Measurements from ENCODE around the gene L1CAM. TPM values are rescaled to one million over a fixed set of nuclear protein-coding genes. Genes with fewer than 3 reads are reported as not detected.

The L1CAM gene
- total RNA-seq, 2 experiments from 2014 or later = 0.47 to 0.57 TPM

DNA sequence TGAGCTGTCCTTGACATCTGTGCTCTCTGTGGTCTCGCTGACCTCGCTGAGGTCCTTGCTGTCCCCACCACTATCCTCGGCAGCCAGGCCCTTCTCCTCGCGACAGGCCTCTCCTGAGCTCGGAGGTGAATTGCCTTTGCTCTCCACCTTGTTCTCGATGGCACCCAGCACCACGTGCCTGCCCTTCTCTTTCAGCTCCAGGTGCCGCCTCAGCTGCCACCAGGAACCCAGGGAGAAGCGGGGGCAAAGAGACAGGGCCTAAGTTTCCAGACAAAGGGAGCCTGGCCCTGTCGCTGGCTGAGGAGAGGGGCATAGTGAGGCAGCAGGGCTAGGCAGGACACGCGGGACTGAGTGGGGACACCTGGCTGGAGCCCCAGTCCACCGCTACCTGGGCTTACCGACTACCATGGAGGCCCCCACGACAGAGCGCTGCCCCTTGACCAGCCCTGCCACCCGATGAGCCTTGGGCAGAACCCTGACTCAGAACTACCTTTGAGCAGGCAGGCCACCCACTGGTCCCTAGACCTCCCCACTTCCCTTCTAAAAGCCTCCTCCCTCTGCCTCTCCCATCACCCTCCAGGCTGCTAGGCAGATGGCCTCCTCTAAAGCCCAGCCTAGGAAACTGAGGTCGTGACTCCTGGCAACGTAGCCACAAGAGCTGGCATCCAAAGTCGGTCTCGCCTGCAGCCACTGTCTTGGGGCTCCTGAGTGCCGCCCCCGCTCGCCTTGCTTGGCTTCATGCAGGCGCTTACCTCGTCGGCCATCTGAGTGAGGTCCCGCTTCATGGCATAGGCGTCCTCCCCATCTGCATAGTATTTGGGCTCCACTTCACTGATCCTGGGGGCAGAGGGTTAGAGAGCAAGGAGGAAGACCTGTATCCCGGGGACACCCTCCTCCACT lies 44.3 kb upstream of the L1CAM start:
- ChIA-PET POLR2A (interaction anchor here (0.9 kb wide), 1 partner anchor 37 kb away, joined by 3 read pairs; no protein-coding TSS in a partner anchor), CTCF (interaction anchor here (0.9 kb wide), 1 partner anchor 8 kb away, joined by 8 read pairs; no protein-coding TSS in a partner anchor)
- ATAC-seq (no peak), DNase-seq (no peak)
- Mint-ChIP-seq H3K27ac (peak overlapping the region; percentile 19), H3K27me3 (no peaks in the 10 kb centered on the region), H3K4me1 (peaks cover 21% of the 10 kb centered on the region), H3K9me3 (ENCODE audit: low read depth) (no peaks in the 10 kb centered on the region), H3K36me3 (ENCODE audit: low read depth) (peaks cover 9% of the 10 kb centered on the region), H3K4me3 (no peak overlapping the region)
- intact Hi-C loops (cut with DNase I, micrococcal nuclease) = no loop called here

DNA sequence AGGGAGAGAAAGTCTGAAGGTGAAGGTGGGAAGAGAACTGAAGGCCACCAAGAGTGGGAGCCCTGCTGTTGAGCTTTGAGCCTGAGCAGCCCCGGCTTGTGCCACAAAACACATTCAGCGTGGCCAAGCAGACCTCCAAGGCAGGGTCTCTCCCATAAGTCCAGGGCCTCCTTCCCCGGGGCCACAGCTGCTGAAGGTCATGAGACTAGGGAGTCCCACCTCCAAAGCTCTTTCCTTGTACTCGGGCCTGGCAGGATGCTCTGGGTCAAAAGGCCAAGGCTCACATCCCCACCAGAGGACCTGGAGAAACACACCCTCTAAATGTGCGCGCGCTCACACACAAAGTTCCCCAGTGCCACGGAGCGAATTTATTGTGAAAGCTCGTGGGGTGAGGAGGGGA lies 43.6 kb upstream of the L1CAM start:
- H3K36me3 Mint-ChIP-seq (ENCODE audit: low read depth) = peaks cover 11% of the 10 kb centered on the region
- no peak for DNase-seq
- no peaks in the 10 kb centered on the region for H3K27me3 Mint-ChIP-seq
- ATAC-seq = no peak
- peak overlapping the region; percentile 81 for H3K27ac Mint-ChIP-seq
- peak overlapping the region; percentile 80 for H3K4me3 Mint-ChIP-seq
- ChIA-PET POLR2A (interaction anchor here (0.9 kb wide), 1 partner anchor 37 kb away, joined by 3 read pairs; no protein-coding TSS in a partner anchor), CTCF (interaction anchor here (0.9 to 1.5 kb wide), 2 partner anchors 9 to 165 kb away, joined by 5 to 8 read pairs; partner anchors contain the start of gene PLXNB3)
- H3K9me3 Mint-ChIP-seq (ENCODE audit: low read depth) = no peaks in the 10 kb centered on the region
- intact Hi-C loops (cut with DNase I, micrococcal nuclease) = loop anchor here (2.0 to 10.0 kb wide), 5 partner anchors 88 to 833 kb away; partner anchors contain the start of genes DKC1 (in 1 of the 2), EMD (in 1 of the 2), FLNA (in 1 of the 2) and IDH3G (in 1 of the 2)
- H3K4me1 Mint-ChIP-seq = peaks cover 21% of the 10 kb centered on the region

DNA sequence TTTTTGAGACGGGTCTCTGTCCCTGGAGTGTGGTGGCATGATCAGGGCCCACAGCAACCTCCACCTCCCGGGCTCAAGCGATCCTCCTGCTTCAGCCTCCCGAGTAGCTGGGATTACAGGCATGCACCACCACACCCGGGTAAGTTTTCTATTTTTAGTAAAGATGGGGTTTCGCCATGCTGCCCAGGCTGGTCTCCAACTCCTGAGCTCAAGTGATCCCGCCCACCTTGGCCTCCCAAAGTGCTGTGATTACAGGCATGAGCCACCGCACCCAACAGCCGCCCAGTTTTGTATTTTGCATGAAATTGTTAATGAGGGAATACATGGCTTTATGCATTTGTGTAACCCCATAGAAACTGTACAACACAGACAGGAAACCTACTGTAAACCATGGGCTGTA lies 42.9 kb upstream of the L1CAM start:
- Mint-ChIP-seq H3K27me3 (no peaks in the 10 kb centered on the region), H3K36me3 (ENCODE audit: low read depth) (peaks cover 16% of the 10 kb centered on the region), H3K27ac (peak overlapping the region; percentile 81), H3K4me1 (peaks cover 25% of the 10 kb centered on the region), H3K9me3 (ENCODE audit: low read depth) (no peaks in the 10 kb centered on the region), H3K4me3 (peak overlapping the region; percentile 80)
- ChIA-PET CTCF (interaction anchor here (0.5 to 1.6 kb wide), 7 partner anchors 11 to 588 kb away, joined by 3 to 12 read pairs (median 3); partner anchors contain the start of genes PLXNB3, RENBP and SSR4), POLR2A (interaction anchor here (1.0 kb wide), 1 partner anchor 38 kb away, joined by 3 read pairs; no protein-coding TSS in a partner anchor)
- no peak for DNase-seq
- no peak for ATAC-seq
- intact Hi-C loops (cut with DNase I, micrococcal nuclease) = loop anchor here (1.0 to 10.0 kb wide), 13 partner anchors 18 to 834 kb away; partner anchors contain the start of genes IDH3G (in 2 of the 2), SSR4 (in 2 of the 2), ABCD1 (in 1 of the 2) and BCAP31 (in 1 of the 2)

DNA sequence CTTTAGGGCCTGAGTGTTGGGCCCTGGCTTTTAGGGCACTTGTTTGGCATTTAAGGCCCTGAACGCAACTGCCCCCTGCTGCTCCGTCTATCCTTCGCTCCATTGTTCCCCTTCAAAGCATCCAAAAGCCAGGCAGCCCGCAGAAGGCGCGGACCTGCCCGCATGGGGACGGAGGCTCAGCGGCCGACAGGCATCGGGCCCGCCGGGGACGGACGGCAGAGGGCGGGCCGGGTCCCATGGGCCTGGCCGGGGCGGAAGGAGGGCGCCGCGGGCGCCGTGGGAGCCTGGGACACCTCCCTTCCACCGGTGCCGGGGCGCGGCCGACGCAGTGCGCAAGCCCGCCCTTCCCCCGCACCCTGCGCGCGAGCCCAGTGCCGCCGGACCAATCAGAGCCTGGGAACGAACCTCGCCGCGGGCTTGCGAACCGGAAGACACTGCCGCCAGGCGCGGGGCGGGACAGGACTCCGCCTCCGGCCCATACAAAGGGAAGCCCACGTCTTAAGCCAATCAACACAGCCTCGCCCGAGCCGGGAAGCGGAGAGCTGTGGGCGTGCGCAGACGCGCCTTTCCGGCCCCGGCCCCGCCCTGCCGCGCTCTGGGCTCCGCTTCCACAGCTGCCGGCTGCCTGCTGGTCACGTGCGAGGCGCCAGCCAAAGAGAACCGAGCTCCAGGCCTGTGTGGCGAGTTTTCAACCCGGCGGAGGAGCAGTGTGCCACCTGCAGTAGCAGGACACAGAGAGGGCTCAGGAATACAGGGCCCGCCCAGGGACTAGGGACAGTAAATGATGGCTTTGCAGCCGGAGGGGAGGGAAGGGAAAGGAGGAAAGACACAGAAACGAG lies 42.2 kb upstream of the L1CAM start:
- Mint-ChIP-seq H3K27me3 (no peaks in the 10 kb centered on the region), H3K9me3 (ENCODE audit: low read depth) (no peaks in the 10 kb centered on the region), H3K27ac (peak overlapping the region; percentile 97), H3K36me3 (ENCODE audit: low read depth) (peaks cover 20% of the 10 kb centered on the region), H3K4me1 (peaks cover 29% of the 10 kb centered on the region), H3K4me3 (peak overlapping the region; percentile 91)
- ChIA-PET POLR2A (interaction anchor here (0.6 to 1.0 kb wide), 2 partner anchors 27 to 39 kb away, joined by 3 read pairs; no protein-coding TSS in a partner anchor), CTCF (interaction anchor here (0.5 to 1.6 kb wide), 9 partner anchors 12 to 587 kb away, joined by 3 to 12 read pairs (median 3); partner anchors contain the start of genes PLXNB3, RENBP and SSR4)
- DNase-seq (peak; percentile 95), ATAC-seq (peak; percentile 76)
- intact Hi-C loops (cut with DNase I, micrococcal nuclease) = loop anchor here (1.0 to 10.0 kb wide), 13 partner anchors 19 to 835 kb away; partner anchors contain the start of genes IDH3G (in 2 of the 2), SSR4 (in 2 of the 2), ABCD1 (in 1 of the 2) and BCAP31 (in 1 of the 2)

DNA sequence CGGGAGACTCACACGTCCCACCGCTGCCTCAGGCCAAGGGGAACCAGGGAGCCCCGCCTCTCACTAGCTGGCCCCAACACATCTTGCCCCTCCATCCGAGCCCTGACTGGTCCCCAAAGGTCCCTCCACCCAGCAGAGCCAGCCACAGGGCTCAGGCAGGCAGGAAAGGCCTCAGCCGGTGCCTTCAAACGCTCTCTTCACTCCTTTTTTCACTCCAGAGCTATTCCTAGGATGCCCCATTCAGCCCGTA lies 41.6 kb upstream of the L1CAM start:
- Mint-ChIP-seq H3K4me3 (peak overlapping the region; percentile 91), H3K9me3 (ENCODE audit: low read depth) (no peaks in the 10 kb centered on the region), H3K36me3 (ENCODE audit: low read depth) (peaks cover 20% of the 10 kb centered on the region), H3K4me1 (peaks cover 31% of the 10 kb centered on the region), H3K27ac (peak overlapping the region; percentile 97), H3K27me3 (no peaks in the 10 kb centered on the region)
- ATAC-seq = no peak
- CTCF ChIA-PET = interaction anchor here (0.6 to 1.5 kb wide), 2 partner anchors 41 to 587 kb away, joined by 3 to 6 read pairs; no protein-coding TSS in a partner anchor
- intact Hi-C loops (cut with DNase I, micrococcal nuclease) = loop anchor here (5.0 to 10.0 kb wide), 3 partner anchors 90 to 447 kb away; partner anchors contain the start of genes EMD (in 1 of the 2), FLNA (in 1 of the 2), IDH3G (in 1 of the 2) and IRAK1 (in 1 of the 2)
- no peak for DNase-seq
- POLR2A ChIA-PET = no interaction called here

DNA sequence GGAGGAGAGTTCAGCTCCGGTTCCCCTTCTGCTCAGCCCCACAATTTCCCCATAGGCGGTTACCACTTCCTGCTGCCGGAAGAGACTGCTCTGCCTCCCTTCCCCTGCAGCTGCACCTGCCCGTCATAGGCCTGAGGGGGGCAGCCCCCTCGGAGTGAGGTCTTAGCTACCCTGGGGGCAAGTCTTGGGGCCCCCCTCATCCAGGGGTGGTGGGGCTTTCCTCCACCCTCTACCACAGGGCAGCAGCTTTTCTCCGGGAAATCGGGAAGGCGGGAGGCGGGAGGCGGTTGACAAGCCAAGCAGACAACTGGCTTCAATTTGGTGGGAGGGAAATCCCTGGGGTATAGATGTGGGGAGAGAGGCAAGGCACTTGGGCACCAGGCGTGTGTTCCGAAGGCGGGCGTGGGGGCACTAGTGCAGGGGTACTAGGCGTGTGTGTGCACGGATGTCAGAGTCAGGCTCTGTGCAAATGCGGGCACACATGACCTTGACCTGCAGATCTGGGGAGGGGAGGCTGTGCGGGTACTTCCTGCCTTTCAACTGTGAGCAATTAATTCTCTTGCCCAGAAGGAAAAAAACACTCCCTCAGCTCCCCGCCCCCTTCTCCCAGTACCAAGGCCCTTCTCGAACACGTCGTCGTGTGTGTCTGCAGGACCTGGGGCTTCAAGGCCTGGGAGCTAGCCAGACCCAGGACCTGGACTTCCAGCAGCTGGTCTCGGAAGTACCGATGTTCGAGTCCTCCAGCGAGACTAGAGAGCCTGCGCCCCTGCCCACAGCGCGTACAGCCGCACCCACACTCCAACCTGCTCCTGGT lies 41.1 kb upstream of the L1CAM start:
- peaks cover 22% of the 10 kb centered on the region for H3K36me3 Mint-ChIP-seq (ENCODE audit: low read depth)
- peak; percentile 43 for ATAC-seq
- ChIA-PET CTCF (interaction anchor here (0.6 to 1.5 kb wide), 5 partner anchors 20 to 587 kb away, joined by 3 to 6 read pairs (median 3); no protein-coding TSS in a partner anchor), POLR2A (interaction anchor here (0.6 to 0.9 kb wide), 2 partner anchors 8 to 20 kb away, joined by 3 to 5 read pairs; partner anchors contain the start of gene NAA10)
- intact Hi-C loops (cut with DNase I, micrococcal nuclease) = loop anchor here (1.0 to 10.0 kb wide), 4 partner anchors 90 to 448 kb away; partner anchors contain the start of genes EMD (in 1 of the 2), FLNA (in 1 of the 2), IDH3G (in 1 of the 2) and IRAK1 (in 1 of the 2)
- peak overlapping the region; percentile 97 for H3K27ac Mint-ChIP-seq
- no peaks in the 10 kb centered on the region for H3K9me3 Mint-ChIP-seq (ENCODE audit: low read depth)
- no peaks in the 10 kb centered on the region for H3K27me3 Mint-ChIP-seq
- H3K4me1 Mint-ChIP-seq = peaks cover 35% of the 10 kb centered on the region
- DNase-seq = peak; percentile 84
- peak overlapping the region; percentile 91 for H3K4me3 Mint-ChIP-seq

DNA sequence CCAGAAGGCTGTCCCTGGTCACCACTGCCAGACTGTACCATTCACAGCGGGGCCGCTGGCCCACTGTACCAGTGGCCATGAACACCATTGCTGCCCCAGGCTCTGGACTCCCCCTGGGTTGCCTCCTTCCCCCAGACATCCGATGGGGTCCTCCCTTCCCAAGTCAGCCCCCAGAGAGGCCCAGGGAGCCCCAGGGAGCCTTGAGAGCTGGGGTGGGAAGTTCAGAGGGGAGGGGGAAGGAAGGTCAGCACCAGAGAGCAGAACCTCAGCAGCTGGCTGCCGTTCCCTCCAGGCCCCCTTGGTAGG lies 40.5 kb upstream of the L1CAM start:
- ChIA-PET CTCF (interaction anchor here (0.7 to 1.5 kb wide), 5 partner anchors 21 to 158 kb away, joined by 3 to 6 read pairs (median 3); no protein-coding TSS in a partner anchor), POLR2A (interaction anchor here (0.6 to 1.9 kb wide), 5 partner anchors 8 to 132 kb away, joined by 3 to 12 read pairs (median 8); partner anchors contain the start of genes HCFC1, IDH3G, NAA10 and SSR4)
- H3K27me3 Mint-ChIP-seq = no peaks in the 10 kb centered on the region
- peak; percentile 54 for DNase-seq
- peaks cover 22% of the 10 kb centered on the region for H3K36me3 Mint-ChIP-seq (ENCODE audit: low read depth)
- intact Hi-C loops (cut with DNase I, micrococcal nuclease) = loop anchor here (1.0 to 10.0 kb wide), 4 partner anchors 91 to 448 kb away; partner anchors contain the start of genes EMD (in 1 of the 2), FLNA (in 1 of the 2), IDH3G (in 1 of the 2) and IRAK1 (in 1 of the 2)
- H3K4me3 Mint-ChIP-seq = peak overlapping the region; percentile 91
- peak; percentile 1 for ATAC-seq
- peaks cover 34% of the 10 kb centered on the region for H3K4me1 Mint-ChIP-seq
- H3K27ac Mint-ChIP-seq = peak overlapping the region; percentile 97
- no peaks in the 10 kb centered on the region for H3K9me3 Mint-ChIP-seq (ENCODE audit: low read depth)

DNA sequence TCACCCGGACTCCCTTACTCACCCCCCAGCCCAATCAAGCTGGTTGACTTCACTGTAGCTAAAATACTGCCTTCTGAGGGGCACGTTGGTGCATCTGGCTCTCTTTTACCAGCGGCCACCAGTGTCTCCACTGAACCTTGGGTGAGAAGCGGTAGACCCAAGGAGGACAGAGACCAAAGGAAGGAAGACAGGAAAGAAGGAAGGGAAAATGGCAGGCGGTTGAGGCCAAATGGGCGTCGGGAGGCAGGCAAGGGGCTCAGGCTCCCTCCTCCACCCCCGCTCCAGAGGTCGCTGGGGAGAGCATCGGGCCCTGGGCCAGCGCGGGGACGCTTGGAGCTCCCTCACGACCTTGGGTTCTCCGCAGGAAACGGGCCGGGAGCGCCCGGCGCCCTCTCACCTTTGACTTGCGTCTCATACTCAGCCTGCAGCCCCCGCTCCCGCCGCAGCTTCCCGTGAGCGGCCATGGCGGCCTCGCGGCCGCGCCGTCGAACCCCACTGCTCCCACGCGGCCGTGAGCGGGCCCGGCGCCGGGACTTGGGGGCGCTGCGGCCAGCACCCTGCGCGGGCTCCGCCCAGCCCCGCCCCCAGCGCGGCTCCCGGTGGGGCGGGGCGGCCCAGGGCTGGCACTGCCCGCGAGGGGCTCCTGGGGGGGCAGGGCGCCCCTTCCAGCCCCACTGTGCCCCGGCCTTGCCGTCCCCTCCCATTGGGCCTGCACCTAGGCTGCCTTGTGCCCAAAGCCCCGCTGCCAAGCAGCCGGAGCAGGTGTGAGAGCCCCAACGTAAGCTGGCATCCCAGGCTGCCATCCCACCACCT lies 40.0 kb upstream of the L1CAM start, which contains the start of gene ARHGAP4:
ARHGAP4 (minus strand) TSS at position 526 of the 813 bp plus-strand sequence; CDS start at position 464, 62 bp downstream.
- DNase-seq (peak; percentile 74), ATAC-seq (peak; percentile 3)
- Mint-ChIP-seq H3K4me1 (peaks cover 31% of the 10 kb centered on the region), H3K4me3 (peak within 1 kb of the TSS; percentile 91), H3K36me3 (ENCODE audit: low read depth) (peaks cover 18% of the 10 kb centered on the region), H3K27me3 (no peaks in the 10 kb centered on the region), H3K27ac (peak within 1 kb of the TSS; percentile 97), H3K9me3 (ENCODE audit: low read depth) (no peaks in the 10 kb centered on the region)
- ChIA-PET POLR2A (interaction anchor here (0.5 to 1.9 kb wide), 9 partner anchors 9 to 413 kb away, joined by 3 to 12 read pairs (median 4); partner anchors contain the start of genes HCFC1, IDH3G, NAA10 and SSR4), CTCF (interaction anchor here (0.7 to 3.5 kb wide), 7 partner anchors 9 to 159 kb away, joined by 3 to 19 read pairs (median 5); partner anchors contain the start of gene NAA10)
- intact Hi-C loops (cut with DNase I, micrococcal nuclease) = loop anchor here (1.0 to 10.0 kb wide), 4 partner anchors 91 to 449 kb away; partner anchors contain the start of genes EMD (in 1 of the 2), FLNA (in 1 of the 2), IDH3G (in 1 of the 2) and IRAK1 (in 1 of the 2)

DNA sequence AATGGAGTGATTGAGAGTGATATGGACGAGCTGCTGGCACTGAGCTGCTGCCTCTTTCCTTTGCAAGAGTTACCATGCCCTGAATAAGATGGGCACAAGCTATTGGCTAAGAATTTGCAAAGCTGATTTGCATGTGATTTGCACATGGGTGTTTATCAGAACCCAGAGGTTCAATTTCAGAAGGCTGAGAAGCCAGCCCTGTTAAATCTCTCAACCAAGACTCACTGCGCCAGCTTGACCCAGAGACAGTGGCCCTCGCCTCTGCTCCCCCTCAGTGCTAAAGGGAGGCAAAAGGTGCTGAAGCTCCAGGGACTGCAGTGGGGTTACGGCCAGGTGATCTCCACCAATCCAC lies 39.4 kb upstream of the L1CAM start:
- Mint-ChIP-seq H3K4me3 (peak overlapping the region; percentile 91), H3K4me1 (peaks cover 27% of the 10 kb centered on the region), H3K27me3 (no peaks in the 10 kb centered on the region), H3K36me3 (ENCODE audit: low read depth) (peaks cover 18% of the 10 kb centered on the region), H3K9me3 (ENCODE audit: low read depth) (no peaks in the 10 kb centered on the region), H3K27ac (peak overlapping the region; percentile 97)
- CTCF ChIA-PET = interaction anchor here (0.9 to 3.5 kb wide), 5 partner anchors 10 to 157 kb away, joined by 3 to 19 read pairs (median 5); partner anchors contain the start of gene NAA10
- POLR2A ChIA-PET = interaction anchor here (0.5 to 1.9 kb wide), 8 partner anchors 18 to 413 kb away, joined by 3 to 12 read pairs (median 4); partner anchors contain the start of genes HCFC1, IDH3G and SSR4
- intact Hi-C loops (cut with DNase I, micrococcal nuclease) = loop anchor here (5.0 to 10.0 kb wide), 3 partner anchors 92 to 449 kb away; partner anchors contain the start of genes EMD (in 1 of the 2), FLNA (in 1 of the 2), IDH3G (in 1 of the 2) and IRAK1 (in 1 of the 2)
- ATAC-seq = no peak
- DNase-seq = no peak

Measured in activated CD4-positive, alpha-beta T cell treated with anti-CD3 and anti-CD28 coated beads for 36 hours (primary cell).